HL-60/S4 treated with phorbol 12-myristate 13-acetate at 8.2 ng/mL for 4 days and 3 days (cell line): ENCODE measurements around the gene KCNIP1.

ENCODE experiments used
- in situ Hi-C: fragments of 300-500 bp; cut with MboI; formaldehyde crosslinking; loops from 2 replicates; pipeline ENCODE4 v1.15.0; 2022; ENCODE audit warnings: low sequenced_read_pairs

KCNIP1 gene

DNA sequence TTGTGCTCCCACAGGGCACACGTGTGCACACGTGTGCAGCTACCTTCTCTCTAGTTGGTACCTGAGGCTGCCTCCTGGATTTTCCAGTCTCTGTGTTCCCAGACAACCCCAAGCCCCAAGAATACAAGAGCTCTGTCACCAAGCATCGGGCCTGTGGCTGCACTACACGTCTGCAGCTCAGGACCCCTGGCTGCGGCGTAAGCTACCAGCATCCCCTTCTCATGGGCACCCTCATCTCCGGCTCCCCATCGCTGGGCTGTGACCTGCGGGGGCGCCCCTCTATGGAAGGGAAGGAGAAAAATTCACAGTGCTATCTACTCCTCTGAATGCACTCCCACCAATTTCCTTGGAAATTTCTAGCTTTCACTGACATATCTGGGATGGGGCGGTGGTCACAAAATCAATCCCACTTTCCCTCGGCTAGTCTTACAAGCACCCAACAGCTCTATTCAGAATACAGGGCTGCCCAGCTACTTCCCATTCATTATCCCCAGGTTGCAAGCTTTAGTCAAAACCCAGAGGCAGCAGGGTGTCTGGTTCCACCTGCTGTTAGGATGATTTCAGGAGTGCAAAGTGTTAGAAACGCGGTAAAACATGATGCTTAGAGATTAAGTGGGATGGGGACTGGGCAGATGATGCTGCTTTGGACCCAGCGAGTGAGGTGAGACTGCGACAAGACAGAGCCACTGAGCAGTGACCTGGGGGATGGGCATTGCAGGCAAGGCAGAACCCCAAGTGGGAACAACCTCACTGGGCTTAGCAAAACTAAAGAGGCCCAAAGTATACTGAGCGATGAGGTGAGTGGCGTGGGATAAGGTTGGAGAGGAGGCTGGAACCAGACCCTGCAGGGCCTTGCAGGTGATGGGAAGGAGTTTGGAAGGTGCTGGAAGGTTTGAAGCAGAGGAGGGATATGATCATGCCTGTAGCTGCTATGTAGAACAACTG lies 121.7 kb downstream of the KCNIP1 start:
- in situ Hi-C loops, result no loop called here

DNA sequence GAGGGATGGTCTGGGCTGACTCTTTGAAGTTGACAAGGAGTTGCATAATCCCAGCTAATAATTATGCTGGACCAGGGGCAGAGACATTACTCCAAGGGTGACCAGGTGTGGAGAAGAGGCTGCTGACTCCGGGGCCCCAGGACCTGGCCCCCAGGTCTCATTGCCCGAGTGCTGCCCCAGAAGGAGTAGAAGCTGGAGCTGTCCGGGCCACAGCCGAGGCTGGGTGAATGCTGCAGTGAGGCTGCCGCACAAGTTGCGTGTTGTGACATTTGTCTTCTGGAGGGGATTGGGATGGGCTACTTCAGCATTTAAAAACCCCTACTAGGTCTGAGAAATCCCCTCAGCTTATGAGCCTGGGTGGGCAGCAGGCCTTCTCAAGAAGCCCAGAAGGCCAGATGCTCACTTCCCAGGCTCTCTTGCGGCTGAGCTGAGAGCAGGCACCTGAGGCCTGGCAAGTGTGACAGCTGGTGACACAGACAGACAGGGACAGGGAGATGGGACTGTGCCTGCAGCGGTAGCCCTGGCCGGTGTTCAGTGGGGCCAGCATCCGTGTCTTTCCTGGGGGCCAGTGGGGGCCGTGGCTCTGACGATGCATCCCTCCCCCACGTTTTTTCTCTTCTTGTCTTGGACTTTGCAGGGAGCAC lies 122.8 kb downstream of the KCNIP1 start:
- in situ Hi-C loops, result no loop called here

DNA sequence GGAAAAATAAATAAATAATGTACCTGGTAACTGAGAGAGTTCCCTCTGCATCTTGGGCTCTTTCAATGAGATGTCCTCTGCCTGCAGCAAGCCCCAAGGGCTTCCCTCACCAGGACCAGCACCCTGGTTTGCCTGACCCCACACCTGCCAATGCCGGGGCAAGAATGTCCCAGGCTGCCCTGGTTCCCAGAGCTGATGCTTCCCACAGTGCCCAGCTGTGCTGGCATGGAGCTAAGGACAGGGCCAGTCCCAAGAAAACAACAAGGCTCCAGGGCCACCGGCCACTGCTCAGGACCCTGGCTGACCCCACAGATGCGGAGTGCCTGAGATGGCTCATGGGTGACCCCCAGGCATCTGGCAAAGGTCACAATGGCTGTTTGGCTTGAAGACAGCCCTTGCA lies 123.5 kb downstream of the KCNIP1 start:
- in situ Hi-C loops, result no loop called here

DNA sequence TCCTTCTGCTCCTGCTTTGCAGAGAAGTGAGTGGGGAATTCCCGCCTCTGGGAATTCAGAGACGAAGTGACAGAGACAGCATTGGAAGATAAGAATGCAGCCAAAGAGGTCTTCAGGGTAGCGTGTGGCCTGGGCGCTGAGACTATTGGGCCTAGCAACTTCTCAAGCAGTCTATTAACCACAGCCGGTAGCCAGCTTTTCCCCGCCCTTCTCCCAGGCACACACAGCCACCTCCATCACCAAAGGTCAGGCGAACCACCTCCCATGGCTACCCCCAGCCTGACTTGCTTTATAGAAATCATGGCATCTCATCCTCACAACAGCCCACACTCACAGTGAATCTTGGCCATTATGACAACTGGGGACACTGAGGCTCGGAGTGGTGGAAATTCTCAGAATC lies 124.2 kb downstream of the KCNIP1 start:
- in situ Hi-C loops, result no loop called here

DNA sequence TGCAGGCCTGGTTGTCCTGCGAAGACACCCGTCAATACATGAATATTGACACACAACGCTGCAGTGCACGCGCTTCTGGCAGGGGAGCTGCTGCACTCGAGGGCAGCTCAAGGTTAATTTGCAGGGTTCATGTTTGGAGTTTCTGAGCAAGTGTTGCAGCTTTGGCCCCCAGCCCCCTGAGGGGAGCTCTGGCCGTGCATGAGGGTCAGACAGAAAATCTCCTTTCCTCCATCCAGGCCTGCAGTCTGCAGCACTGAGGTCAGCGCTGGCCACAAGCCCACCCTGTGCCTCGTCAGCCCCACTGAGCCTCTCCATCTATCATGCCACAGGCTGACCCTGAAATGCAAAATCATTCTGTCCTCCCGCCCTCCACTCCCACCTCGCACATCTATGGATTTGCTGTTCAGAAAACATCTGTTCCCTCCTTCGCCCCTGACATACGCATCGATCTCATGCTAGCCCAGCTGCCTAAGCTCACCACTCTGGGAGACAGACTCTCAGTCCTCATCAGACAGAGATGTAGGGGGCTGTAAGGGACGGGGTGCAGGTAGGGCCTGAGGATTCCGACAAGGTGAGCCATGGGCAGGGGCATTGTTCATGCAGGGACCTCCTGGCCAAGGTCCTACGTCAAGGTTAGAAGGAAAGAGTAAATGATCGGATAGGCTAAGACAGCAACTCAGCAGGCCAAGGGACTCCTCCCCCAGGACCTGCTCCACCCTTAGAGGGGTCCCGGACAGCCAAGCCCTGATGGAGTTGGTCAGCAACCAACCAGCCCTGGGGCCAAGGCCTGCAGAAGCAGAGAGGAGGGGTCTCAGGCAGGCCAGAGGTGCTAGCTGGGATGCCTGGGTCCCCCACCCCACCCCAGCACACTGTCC lies 125.1 kb downstream of the KCNIP1 start:
- in situ Hi-C loops, result no loop called here

DNA sequence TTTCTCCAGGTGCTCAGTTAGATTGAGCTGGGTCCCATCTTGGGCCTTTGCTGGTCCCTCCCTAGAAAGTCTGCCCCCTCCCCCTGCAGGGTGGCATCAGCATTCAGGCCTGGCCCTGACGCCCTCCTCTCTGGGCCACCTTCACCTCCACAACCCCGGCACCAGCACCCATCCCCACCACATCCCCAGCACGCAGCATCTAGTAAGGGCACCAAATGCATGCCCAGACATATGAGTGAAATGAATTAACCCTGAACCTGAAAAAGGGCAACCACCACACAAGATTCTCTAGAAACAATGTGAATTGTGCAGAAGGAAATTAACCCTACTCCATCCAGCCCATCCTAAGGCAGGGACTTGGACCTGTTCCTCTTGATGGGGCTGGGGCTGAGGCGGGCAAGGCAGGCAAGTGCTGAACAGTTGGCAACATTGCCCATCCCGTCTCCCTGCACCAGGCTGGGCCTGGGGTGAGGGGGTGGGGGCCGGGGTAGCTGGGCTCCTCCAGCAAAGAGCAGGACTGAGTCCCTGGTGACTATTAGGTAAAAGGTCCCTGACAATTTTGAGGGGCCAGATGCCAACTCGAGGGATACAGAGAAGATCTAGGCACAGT lies 125.9 kb downstream of the KCNIP1 start:
- in situ Hi-C loops, result no loop called here

DNA sequence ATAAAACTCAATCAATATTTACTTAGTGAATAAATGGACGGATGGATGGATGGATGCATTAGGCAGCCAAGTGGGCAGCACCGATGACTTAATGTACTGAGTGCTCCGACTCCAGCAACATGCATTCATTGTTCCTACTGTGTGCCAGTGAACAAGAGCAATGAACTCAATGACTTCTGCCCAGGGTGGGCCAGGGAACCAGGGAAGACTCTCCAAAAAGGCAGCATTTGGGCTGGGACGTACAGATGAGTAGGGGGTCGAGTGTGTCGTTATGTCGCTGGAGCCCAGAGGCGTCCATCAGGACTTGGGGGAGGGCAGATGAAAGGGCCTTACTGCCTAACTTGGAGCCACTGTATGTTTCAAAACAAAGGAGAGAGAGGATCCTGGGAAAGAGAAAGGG lies 126.4 kb downstream of the KCNIP1 start:
- in situ Hi-C loops, result no loop called here

DNA sequence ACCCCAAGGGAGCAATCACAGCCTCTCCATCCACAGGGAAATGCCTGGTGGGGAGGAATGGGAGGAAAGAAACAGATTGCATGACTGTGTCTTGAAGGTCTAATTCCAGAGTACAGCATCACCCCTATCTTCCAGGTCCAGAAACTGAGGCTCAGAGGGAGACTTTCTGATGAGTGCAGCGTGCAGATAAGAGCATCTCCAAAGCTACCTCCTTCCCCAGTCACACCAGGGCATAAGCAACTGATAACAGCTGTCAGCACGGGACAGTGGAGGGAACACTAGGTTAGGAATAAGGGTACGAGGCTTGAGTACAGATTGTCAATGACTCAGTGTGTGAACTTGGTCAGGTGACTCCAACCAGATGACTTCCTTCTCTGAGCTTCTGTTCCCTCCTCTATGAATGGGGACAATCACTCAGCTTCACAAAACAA lies 126.9 kb downstream of the KCNIP1 start:
- in situ Hi-C loops, result no loop called here

DNA sequence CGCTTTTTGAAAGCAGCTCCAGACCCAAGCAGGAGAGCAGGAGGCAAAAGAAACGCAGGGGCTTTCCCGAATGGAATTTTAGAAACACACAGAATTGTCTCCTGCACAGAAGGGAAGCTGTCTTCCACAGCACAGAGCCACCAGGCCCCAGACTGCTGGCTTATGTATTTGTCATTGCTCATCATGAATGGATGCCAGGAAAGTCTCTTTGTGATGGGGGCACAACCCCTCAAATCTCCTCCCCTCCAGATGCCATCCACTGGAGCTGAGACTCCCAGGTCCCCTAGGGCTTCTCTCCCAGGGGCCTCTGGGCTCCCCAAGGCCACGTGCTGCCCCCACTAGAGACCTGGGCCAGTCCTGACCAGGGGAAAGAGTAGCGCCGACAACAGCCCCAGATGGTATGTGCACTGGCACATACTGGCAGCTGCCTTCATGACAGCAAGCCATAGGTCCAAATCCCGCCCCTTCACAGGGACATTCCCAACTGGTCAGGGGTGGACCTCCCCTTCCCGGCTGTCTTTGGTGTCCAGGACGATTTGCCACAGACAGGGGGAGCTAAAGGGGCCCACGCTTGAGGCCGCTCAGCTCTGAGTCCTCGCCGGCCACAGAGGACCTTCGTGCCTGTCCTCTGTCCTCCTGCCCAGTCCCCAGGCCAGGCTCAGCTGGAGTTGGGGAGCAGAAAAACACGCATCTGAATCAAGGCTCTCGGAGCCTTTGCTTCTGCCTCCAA lies 127.8 kb downstream of the KCNIP1 start:
- in situ Hi-C loops, result no loop called here

DNA sequence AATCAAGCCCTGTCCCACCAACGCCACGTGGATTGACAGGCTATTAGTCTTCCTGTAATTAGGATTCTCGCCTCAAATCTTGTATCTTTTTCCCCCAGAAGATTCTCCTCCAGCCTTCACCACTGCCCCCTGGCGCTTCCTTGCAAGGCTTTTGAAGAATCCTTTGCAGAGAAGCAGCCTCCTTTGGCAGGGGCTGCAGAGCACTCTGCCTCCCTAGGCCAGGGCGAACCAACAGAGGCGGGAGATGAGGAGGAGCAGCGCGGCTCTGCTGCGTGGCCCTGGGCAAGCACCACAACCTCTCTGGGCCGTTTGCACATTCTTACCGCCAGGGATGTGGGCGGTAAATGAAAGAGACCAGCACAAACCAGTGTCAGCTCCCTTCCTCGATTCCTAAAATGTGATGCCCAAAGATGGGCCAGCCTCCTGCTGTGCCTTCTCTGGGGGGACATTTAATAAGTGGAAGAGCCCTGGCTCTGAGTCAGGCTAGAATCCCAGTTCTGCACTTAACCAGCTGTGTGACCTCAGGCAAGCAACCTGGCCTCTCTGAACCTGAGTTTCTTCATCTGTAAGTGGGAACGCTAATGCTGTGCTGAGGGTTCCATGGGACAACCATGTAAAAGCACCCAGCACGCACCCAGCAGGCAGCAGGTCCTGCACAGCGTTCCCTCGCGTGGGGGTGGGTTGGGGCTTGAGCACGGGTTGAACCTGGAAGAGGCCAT lies 128.6 kb downstream of the KCNIP1 start:
- in situ Hi-C loops, result no loop called here

DNA sequence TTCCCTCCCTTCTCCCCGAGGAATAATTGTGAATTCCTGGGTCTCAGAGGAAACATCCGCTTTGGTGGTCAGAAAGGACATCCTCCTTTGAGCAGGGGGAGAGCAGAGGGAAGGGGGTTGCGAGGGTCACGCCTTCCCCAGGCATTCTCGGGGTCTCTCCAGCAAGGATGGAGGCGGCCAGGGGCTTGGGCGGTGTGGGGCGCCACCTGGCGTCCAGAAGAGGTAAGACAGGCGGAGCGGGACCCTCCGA lies 129.1 kb downstream of the KCNIP1 start:
- in situ Hi-C loops, result no loop called here

DNA sequence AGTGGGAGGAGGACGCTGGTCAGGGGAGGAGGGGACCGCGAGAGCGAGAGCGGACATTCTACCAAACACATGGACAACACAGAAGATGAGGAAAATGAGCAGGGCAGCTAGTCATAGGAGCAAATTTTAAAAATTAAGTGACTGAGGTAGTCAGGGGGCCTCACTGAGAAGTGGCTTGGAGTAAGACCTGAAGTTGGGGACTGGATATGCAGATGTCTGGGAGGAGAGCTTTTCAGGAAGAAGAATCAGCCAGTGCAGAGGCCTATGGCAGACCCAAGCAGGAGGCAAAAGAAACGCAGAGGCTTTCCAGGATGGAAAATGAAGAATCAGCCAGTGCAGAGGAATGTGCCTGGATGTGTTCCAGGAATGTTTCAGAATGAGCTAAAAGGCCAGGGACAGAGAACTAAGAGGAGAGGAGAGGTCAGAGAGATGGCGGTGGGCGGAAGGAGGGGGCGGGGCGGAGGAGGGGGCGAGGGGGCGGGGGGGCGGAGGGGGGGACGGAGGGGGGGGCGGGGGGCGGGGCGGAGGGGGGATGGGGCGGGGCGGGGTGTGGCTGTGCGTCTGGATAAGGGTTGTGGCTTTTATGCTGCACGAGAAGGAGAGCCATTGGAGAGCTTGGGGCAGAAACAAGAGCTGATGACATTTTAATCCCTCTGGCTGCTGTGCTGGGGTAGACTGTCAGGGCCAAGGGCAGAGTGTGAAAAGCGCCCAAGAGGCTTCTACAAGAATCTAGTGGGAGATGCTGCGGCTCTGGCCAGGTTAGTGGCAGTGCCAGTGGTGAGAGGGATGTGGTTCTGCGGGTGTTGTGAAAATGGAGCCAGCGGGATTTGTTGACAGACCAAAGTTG lies 129.6 kb downstream of the KCNIP1 start:
- in situ Hi-C loops, result no loop called here

DNA sequence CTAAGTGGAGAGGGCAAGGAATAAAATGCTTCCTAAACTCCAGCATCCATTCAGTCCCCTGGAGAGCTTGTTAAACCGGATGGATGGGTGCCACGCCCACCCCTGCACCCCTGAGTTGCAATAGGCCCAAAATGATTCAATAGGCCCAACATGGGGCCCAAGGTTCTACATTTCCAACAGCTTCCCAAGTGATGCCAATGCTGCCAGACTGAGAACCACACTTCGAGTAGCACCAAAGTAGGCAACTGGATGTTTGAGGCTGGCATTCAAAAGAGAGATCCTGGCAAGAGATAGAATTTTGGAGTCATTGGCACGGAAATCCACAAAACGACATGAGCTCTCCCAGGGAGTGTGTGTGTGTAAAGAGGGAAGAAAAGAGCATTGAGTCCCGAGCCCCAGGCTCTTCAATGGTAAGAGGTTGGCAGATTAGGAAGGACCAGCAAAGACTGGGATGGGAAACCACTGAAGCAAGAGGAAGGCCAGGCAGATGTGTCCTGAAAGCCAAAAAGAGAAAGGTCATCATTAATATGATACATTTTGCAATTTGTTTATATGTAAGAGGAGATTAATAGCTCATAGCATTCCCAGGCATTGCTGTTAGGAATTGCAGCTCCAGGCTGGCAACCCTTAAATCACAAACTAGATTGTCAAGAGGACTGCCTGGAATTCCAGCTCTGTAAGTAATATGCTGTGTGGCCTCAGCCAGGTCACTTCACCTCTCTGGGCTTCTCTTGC lies 130.6 kb downstream of the KCNIP1 start:
- in situ Hi-C loops, result no loop called here

DNA sequence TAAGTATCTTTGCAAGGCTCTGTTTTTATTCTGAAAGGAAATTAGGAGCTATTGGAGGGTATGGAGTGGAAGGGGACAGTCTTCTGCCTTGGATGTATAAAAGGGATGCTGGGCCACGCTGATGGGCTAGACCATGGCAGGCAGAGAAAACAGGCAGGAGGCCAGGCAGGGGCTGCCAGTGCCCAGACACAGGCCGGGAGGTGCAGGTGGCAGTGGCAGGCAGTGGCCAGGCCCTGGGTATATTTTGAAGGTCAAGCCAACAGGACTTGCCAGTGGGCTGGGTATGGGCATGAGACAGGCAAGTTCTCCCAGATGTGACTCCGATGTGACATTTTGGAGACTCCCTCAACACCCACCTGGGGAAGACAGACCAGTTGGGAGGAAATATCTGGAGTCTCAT lies 131.9 kb downstream of the KCNIP1 start:
- in situ Hi-C loops, result no loop called here

DNA sequence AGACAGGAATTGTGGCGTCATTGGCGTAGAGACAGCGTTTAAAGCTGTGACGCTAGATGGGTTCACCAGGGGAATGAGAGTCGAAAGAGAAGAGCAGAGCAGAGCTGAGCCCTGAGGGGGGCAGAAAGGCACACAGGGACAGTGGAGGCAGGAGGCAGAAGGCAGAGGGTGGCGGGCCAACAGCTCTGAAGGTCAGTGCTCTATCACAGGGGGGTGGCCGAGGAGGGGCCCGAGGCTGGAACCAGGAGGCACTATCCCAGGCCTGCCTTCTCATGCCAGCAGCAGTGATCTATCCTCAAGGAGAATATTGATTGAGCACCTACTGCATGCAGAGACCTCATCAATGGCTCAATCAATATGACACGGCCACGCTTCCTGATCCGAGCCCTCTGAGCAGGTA lies 132.4 kb downstream of the KCNIP1 start:
- in situ Hi-C loops, result no loop called here

DNA sequence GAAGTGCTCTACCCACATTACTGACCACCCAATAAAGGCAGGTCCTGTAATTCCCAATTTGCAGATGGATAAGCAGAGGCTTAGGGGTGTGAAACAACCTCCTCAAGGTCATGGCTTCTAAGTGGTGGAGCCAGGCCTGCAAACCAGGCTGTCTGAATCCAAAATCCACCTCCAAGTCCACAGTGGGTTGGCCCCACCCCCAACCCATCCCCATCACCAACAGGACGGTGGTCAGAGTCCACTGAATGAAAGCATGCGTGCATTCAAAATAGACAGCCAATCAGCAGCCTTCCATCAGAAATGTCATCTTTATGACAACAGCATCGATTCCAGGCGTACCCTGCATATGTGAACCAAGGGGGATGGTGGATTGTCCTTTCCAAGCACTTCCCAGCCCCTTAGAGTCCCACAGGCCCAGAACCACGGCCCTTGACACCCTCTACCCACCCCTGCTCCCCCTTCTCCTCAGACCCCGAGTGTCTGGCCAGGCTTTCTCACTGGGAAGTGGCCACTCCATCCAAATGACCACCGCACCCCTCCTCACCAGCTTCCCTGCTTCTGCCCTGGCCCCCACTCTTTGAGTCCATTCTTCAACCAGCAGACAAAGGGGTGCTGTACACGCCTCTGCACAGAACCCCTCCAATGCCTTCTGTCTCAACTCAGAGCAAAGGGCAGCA lies 133.1 kb downstream of the KCNIP1 start:
- in situ Hi-C loops, result no loop called here

DNA sequence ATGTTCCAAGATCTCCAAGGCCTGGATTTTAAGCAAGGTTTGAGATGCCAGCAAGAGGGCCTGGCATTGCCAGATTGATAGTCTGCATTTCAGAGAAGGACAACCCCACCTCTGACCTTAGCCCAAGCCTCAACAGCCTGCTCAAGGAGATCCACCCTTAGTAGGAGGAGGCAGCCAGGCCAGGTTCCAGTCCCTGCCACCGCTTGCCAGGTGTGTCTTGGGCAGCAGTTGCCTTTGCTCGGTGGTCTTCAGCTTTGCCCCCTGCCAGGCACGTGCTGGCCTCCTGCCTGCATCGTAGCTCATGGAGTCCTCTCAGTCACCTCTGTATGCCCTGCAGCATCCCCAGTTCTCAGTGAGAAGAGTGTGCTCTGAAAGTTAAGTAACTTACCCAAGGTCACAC lies 134.2 kb downstream of the KCNIP1 start:
- in situ Hi-C loops, result no loop called here
